Thoracic aorta (tissue), 2 donors: Measurements from ENCODE around the gene FNDC3B. TPM values are rescaled to one million over a fixed set of nuclear protein-coding genes. Genes with fewer than 3 reads are reported as not detected.
A peak's percentile ranks its signal among the peaks of the same experiment; 100 is the strongest.

ENCODE experiments used
- ATAC-seq: fragments of 150-250 bp; one replicate; pipeline ENCODE4 v1.8.0; 2017; ENCODE audit warnings: low read depth; ENCODE audit not compliant: insufficient number of reproducible peaks, low FRiP score
- DNase-seq: peaks from one replicate; pipeline ENCODE4 v3.0.0-alpha.2; 2020; ENCODE audit warnings: low spot score
- H3K27ac ChIP-seq, 2 donors: fragments of 200-600 bp; sonication (generic); 1 replicate in 1 of 2; 2 replicates in 1 of 2; pipeline ENCODE4 v1.5.1; 2016; ENCODE audit warnings: mild to moderate bottlenecking in 2 of 2, moderate library complexity in 2 of 2
- H3K27me3 ChIP-seq: fragments of 200-600 bp; sonication (generic); replicated peaks from 2 replicates; pipeline ENCODE4 v1.6.0; 2016; ENCODE audit warnings: mild to moderate bottlenecking; ENCODE audit not compliant: insufficient read depth
- H3K36me3 ChIP-seq: fragments of 200-600 bp; sonication (generic); one replicate; pipeline ENCODE4 v1.5.1; 2016
- H3K4me1 ChIP-seq, 2 donors: fragments of 200-600 bp; sonication (generic); 1 replicate in 1 of 2; 2 replicates in 1 of 2; pipeline versions ENCODE4 v1.5.1 to v1.6.0; 2016; ENCODE audit warnings: low read depth in 2 of 2, mild to moderate bottlenecking in 1 of 2; ENCODE audit not compliant: control insufficient read depth in 1 of 2
- H3K4me3 ChIP-seq: fragments of 200-600 bp; sonication (generic); 2 replicates; pipeline ENCODE4 v1.5.1; 2016; ENCODE audit warnings: mild to moderate bottlenecking
- H3K9me3 ChIP-seq: fragments of 200-600 bp; sonication (generic); 2 replicates; pipeline ENCODE4 v1.5.1; 2016
- CTCF ChIP-seq: fragments of 200-600 bp; sonication (generic); IDR thresholded peaks from one replicate; pipeline ENCODE4 v1.5.1; 2019; ENCODE audit warnings: antibody characterized with exemption
- total RNA-seq, 2 donors: library from RNA; depleted of rRNA; stranded (reverse); fragments of >200 nt; gene quantifications; one replicate each; pipeline versions ENCODE4 v1.1.0 to v1.2.3, GENCODE V29; 2016

The FNDC3B gene
- total RNA-seq, 2 donors from 2014 or later, result 113 to 163 TPM

GRCh38 chr3:172387728-172388127 is 348.4 kb downstream of the FNDC3B start:
- TF ChIP-seq CTCF, result no peak
- DNase-seq (no peak), ATAC-seq (peak; percentile 10)
- Histone ChIP-seq H3K27ac (no peak overlapping the region), H3K4me3 (no peak overlapping the region), H3K4me1 (peaks cover 20 to 30% of the 10 kb centered on the region in 2 donors), H3K9me3 (no peaks in the 10 kb centered on the region), H3K36me3 (no peaks in the 10 kb centered on the region), H3K27me3 (no peaks in the 10 kb centered on the region)

GRCh38 chr3:172388412-172389078 is 349.2 kb downstream of the FNDC3B start:
- Histone ChIP-seq H3K27ac (no peak overlapping the region), H3K4me3 (no peak overlapping the region), H3K9me3 (no peaks in the 10 kb centered on the region), H3K27me3 (no peaks in the 10 kb centered on the region), H3K36me3 (no peaks in the 10 kb centered on the region), H3K4me1 (peaks cover 20 to 30% of the 10 kb centered on the region in 2 donors)
- DNase-seq, result no peak
- ATAC-seq, result no peak
- TF ChIP-seq CTCF, result no peak

- TF ChIP-seq CTCF, result no peak
- Histone ChIP-seq H3K36me3 (no peaks in the 10 kb centered on the region), H3K27ac (peak overlapping the region in 1 of 2 donors; percentile 15), H3K27me3 (no peaks in the 10 kb centered on the region), H3K4me1 (peaks cover 20 to 30% of the 10 kb centered on the region in 2 donors), H3K4me3 (no peak overlapping the region), H3K9me3 (no peaks in the 10 kb centered on the region)
- DNase-seq, result no peak
- ATAC-seq, result no peak
Observed at GRCh38 chr3:172390792-172391191, 351.4 kb downstream of the FNDC3B start.

- Histone ChIP-seq H3K9me3 (no peaks in the 10 kb centered on the region), H3K27me3 (no peaks in the 10 kb centered on the region), H3K27ac (peak overlapping the region in 1 of 2 donors; percentile 15), H3K36me3 (no peaks in the 10 kb centered on the region), H3K4me3 (no peak overlapping the region), H3K4me1 (peaks cover 20 to 30% of the 10 kb centered on the region in 2 donors)
- DNase-seq, result no peak
- ATAC-seq, result no peak
- no peak for TF ChIP-seq CTCF
Observed at GRCh38 chr3:172391592-172392302, 352.4 kb downstream of the FNDC3B start.

GRCh38 chr3:172394692-172395091 is 355.3 kb downstream of the FNDC3B start:
- Histone ChIP-seq H3K27me3 (no peaks in the 10 kb centered on the region), H3K36me3 (peaks cover 5% of the 10 kb centered on the region), H3K27ac (no peak overlapping the region), H3K4me3 (no peak overlapping the region), H3K9me3 (no peaks in the 10 kb centered on the region), H3K4me1 (peaks cover 20 to 27% of the 10 kb centered on the region in 2 donors)
- no peak for DNase-seq
- ATAC-seq, result no peak
- no peak for TF ChIP-seq CTCF
